Progenitor cell of endocrine pancreas (in vitro differentiated cells): ENCODE data around the gene CCDC107. TPM values are rescaled to one million over a fixed set of nuclear protein-coding genes. Genes with fewer than 3 reads are reported as not detected.
A peak's percentile ranks its signal among the peaks of the same experiment; 100 is the strongest.

Experiments
- DNase-seq: peaks from one replicate; pipeline ENCODE4 v3.0.0; 2021; ENCODE audit warnings: low spot score; ENCODE audit not compliant: unreplicated experiment
- H3K27ac Mint-ChIP-seq: 2 replicates; pipeline ENCODE4 v1.8.0; 2021; ENCODE audit warnings: mild to moderate bottlenecking, moderate library complexity, mixed read lengths
- H3K27me3 Mint-ChIP-seq: 2 replicates; pipeline ENCODE4 v1.8.0; 2021; ENCODE audit warnings: mixed read lengths
- H3K36me3 Mint-ChIP-seq: 2 replicates; pipeline ENCODE4 v1.8.0; 2022; ENCODE audit warnings: mixed read lengths; ENCODE audit not compliant: insufficient read depth
- H3K4me1 Mint-ChIP-seq: 2 replicates; pipeline ENCODE4 v1.8.0; 2021; ENCODE audit warnings: low read depth, mixed read lengths
- H3K4me3 Mint-ChIP-seq: 2 replicates; pipeline ENCODE4 v1.8.0; 2021; ENCODE audit warnings: low read depth, mild to moderate bottlenecking, moderate library complexity, mixed read lengths
- H3K9me3 Mint-ChIP-seq: 2 replicates; pipeline ENCODE4 v1.8.0; 2021; ENCODE audit warnings: low read depth, mixed read lengths
- total RNA-seq: library from RNA; stranded (reverse); gene quantifications from 2 replicates; pipeline ENCODE4 v1.2.1, GENCODE V29; 2021
- TF ChIP-seq, protein P1 (sequence below): fragments of 200-600 bp; sonication (generic); IDR thresholded peaks from one replicate; pipeline ENCODE4 v1.5.0; 2021; ENCODE audit warnings: antibody characterized with exemption, mild to moderate bottlenecking; ENCODE audit not compliant: unreplicated experiment

Gene CCDC107
- total RNA-seq, 1 donor from 2014 or later, result 18.8 TPM

DNA sequence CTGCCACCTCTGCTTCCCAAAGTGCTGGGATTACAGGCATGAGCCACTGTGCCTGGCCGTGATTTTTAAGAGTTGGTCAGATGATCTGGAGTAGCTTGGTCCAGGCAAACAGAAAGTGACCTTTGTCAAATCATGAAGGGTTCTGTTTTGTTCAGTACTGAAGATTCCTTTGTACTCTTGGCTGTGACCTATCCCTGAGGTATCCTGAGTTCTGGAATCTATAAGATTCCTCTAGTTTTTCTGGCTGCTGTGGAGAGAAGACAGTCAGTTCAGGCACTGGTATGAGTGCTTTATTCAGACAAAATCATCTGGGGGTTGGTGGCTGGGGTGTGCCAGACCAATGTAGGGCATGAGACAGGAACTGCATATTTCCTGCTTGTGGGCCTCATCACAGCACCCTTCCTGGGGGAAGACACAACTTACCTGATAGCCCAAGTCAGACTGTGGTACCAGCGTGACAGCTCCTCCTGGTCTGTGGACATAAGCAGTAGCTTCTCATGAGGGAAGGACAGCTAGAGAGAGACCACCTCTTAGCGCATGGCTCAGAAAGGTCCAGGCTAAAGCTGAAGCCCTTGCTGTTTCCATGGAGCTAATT lies 3.8 kb downstream of the CCDC107 start:
- Mint-ChIP-seq H3K36me3 (peaks cover 9% of the 10 kb centered on the region), H3K4me1 (peaks cover 14% of the 10 kb centered on the region), H3K27ac (peak overlapping the region; percentile 35), H3K4me3 (no peak overlapping the region), H3K9me3 (no peaks in the 10 kb centered on the region), H3K27me3 (no peaks in the 10 kb centered on the region)
- TF ChIP-seq, protein P1, sequence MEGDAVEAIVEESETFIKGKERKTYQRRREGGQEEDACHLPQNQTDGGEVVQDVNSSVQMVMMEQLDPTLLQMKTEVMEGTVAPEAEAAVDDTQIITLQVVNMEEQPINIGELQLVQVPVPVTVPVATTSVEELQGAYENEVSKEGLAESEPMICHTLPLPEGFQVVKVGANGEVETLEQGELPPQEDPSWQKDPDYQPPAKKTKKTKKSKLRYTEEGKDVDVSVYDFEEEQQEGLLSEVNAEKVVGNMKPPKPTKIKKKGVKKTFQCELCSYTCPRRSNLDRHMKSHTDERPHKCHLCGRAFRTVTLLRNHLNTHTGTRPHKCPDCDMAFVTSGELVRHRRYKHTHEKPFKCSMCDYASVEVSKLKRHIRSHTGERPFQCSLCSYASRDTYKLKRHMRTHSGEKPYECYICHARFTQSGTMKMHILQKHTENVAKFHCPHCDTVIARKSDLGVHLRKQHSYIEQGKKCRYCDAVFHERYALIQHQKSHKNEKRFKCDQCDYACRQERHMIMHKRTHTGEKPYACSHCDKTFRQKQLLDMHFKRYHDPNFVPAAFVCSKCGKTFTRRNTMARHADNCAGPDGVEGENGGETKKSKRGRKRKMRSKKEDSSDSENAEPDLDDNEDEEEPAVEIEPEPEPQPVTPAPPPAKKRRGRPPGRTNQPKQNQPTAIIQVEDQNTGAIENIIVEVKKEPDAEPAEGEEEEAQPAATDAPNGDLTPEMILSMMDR, result no peak
- DNase-seq, result no peak

DNA sequence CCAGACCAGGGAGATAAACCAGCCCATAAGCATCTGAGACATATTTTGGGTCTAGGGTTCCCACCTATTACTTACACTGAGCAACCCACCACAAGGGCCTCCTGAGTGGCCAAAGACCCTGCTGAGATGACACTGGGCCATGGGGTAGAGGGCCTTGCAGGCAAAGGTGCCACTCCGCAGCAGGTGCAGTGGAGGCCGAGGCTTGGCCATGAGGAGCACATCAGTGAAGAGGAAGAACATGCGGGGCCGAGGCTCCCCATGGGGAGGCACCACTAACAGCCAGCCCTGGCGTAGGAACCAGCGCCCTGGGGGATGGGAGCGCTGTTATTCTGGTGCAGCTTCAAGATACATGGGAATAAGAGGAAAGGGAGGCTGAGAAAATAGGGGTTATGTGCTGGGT lies 4.3 kb downstream of the CCDC107 start:
- H3K27ac Mint-ChIP-seq, result no peak overlapping the region

DNA sequence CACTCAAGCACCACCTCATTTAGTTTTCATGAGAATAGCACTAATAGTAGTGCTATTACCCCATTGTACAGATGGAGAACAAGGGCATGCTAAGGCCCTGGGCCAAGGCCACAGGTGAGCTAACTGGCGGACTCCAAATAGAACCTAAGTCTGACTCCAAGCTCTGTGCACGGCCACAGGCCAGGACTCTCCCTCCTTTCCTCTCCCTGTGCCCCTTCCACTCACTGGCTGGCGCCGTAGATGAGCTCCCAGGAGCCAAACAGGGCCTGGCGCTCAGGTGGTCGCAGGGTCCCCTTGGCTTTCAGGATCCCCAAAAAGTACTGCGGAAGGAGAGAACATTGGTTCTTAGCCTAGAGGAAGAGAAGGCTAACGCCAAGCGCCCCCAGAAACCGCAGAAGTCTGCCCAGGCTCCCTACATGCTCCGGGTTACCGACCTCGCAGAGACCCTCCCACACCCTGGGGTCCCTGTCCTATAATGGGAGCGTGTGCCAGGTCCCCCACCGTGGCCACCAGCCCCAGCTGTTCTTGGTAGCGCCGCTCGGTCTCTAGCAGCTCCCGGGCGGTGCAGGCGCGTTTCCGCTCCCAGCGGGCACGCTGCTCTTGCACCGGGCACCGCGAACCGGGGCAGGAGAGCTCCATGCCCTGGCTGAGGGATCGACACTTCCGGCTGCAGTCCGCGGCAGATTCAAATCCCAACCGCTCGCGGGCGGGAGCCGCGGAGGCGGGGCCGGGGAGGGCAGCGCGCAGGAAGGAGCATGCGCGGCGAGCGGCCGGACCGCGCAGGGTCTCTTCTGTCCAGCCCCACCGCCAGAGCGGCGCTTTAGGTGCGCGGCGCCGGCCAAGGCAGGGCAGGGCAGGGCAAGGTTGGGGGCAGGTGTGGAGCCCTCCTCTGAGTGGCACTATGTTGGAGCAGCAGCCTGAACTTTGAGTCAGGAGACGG lies 6.7 kb downstream of the CCDC107 start, which contains the start of gene ARHGEF39:
ARHGEF39 (minus strand) TSS at position 665 of the 940 bp plus-strand sequence; CDS start at position 639, 26 bp downstream.
- no peak within 1 kb of the TSS for H3K27ac Mint-ChIP-seq
- H3K9me3 Mint-ChIP-seq, result no peaks in the 10 kb centered on the region
- peaks cover 6% of the 10 kb centered on the region for H3K4me1 Mint-ChIP-seq
- TF ChIP-seq, protein P1, result peak; percentile 54
- H3K36me3 Mint-ChIP-seq, result peaks cover 7% of the 10 kb centered on the region
- peak; percentile 79 for DNase-seq
- no peaks in the 10 kb centered on the region for H3K27me3 Mint-ChIP-seq
- peak within 1 kb of the TSS; percentile 81 for H3K4me3 Mint-ChIP-seq

More for the DNA sequence above, 4.3 kb downstream of the CCDC107 start:
- peaks cover 11% of the 10 kb centered on the region for H3K4me1 Mint-ChIP-seq
- H3K9me3 Mint-ChIP-seq, result no peaks in the 10 kb centered on the region
- DNase-seq, result no peak
- no peaks in the 10 kb centered on the region for H3K27me3 Mint-ChIP-seq
- H3K36me3 Mint-ChIP-seq, result peaks cover 9% of the 10 kb centered on the region
- TF ChIP-seq, protein P1, result no peak
- no peak overlapping the region for H3K4me3 Mint-ChIP-seq

DNA sequence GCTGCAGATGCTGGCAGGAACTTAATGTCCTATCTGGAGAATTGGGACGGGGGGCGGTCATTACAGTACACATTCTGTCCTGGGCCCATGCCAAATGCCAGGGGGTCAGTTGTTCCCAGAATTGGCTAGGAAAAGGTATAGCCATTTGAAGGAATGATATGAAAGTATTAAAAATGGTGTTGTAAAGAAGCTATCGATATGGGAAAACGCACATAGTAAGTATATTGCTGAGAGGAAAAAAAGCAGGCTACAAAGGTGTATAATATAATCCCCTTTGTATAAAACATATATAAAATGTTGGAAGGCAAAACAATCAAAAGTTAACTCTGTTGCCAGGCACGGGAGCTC lies 7.4 kb downstream of the CCDC107 start:
- no peaks in the 10 kb centered on the region for H3K27me3 Mint-ChIP-seq
- peaks cover 6% of the 10 kb centered on the region for H3K4me1 Mint-ChIP-seq
- peak overlapping the region; percentile 81 for H3K4me3 Mint-ChIP-seq
- TF ChIP-seq, protein P1, result no peak
- no peak for DNase-seq
- no peaks in the 10 kb centered on the region for H3K9me3 Mint-ChIP-seq
- H3K36me3 Mint-ChIP-seq, result peaks cover 6% of the 10 kb centered on the region
- H3K27ac Mint-ChIP-seq, result no peak overlapping the region

DNA sequence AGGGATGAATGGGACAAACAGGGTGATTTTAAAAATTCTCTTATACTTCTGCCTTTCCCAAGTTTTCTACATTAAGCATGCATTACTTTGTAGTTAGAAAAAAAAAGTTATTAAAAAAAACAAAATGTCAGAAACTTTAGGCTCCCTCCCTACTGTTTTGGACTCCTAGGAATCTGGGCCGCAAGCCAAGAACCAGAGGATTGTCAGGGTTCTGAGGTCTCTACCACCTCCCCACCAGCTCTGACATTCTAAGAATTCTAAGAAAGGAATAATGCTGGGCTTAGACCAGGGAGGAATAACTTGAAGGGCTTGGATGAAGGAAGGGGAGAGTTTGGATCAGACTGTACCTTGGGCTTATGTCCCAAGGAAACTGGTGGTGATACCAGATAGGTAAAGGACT lies 8.0 kb downstream of the CCDC107 start:
- TF ChIP-seq, protein P1, result no peak
- peak overlapping the region; percentile 81 for H3K4me3 Mint-ChIP-seq
- peaks cover 4% of the 10 kb centered on the region for H3K36me3 Mint-ChIP-seq
- H3K27me3 Mint-ChIP-seq, result no peaks in the 10 kb centered on the region
- DNase-seq, result no peak
- H3K4me1 Mint-ChIP-seq, result peaks cover 6% of the 10 kb centered on the region
- H3K9me3 Mint-ChIP-seq, result no peaks in the 10 kb centered on the region
- no peak overlapping the region for H3K27ac Mint-ChIP-seq
